Neural cell (in vitro differentiated cells): ENCODE results near the gene RARG. TPM values are rescaled to one million over a fixed set of nuclear protein-coding genes. Genes with fewer than 3 reads are reported as not detected.

ENCODE experiments used
- H2AFZ ChIP-seq: fragments of 200-600, 300-800 bp; sonication (generic), shearing (Covaris generic); 2 replicates; pipeline ENCODE4 v1.6.0; 2014; ENCODE audit warnings: low read depth, mild to moderate bottlenecking, antibody characterized with exemption, low read length, moderate library complexity
- H3F3A ChIP-seq: fragments of 200-600 bp; shearing (Covaris generic); 2 replicates; pipeline ENCODE4 v1.6.1; 2016; ENCODE audit warnings: mild to moderate bottlenecking, moderate library complexity, mixed read lengths, antibody characterized with exemption, low read length; ENCODE audit not compliant: insufficient read depth, poor library complexity, severe bottlenecking
- H3K27ac ChIP-seq: fragments of 200-600, 300-800 bp; sonication (generic), shearing (Covaris generic); 2 replicates; pipeline ENCODE4 v1.5.1; 2014; ENCODE audit warnings: mild to moderate bottlenecking, low read length, moderate library complexity
- H3K27me3 ChIP-seq: fragments of 300-800, 200-600 bp; sonication (generic), shearing (Covaris generic); 2 replicates; pipeline ENCODE4 v1.6.0; 2014; ENCODE audit warnings: mild to moderate bottlenecking, low read depth, low read length, moderate library complexity; ENCODE audit not compliant: insufficient read depth
- H3K36me3 ChIP-seq: fragments of 300-800, 200-600 bp; sonication (generic), shearing (Covaris generic); 2 replicates; pipeline ENCODE4 v1.5.1; 2014; ENCODE audit warnings: mild to moderate bottlenecking, antibody characterized with exemption, low read length, moderate library complexity; ENCODE audit not compliant: insufficient read depth
- H3K4me2 ChIP-seq: fragments of 300-800, 200-600 bp; sonication (generic), shearing (Covaris generic); 2 replicates; pipeline ENCODE4 v1.6.0; 2014; ENCODE audit warnings: mild to moderate bottlenecking, low read length
- H3K4me3 ChIP-seq: fragments of 300-800, 200-600 bp; sonication (generic), shearing (Covaris generic); 2 replicates; pipeline ENCODE4 v1.5.1; 2014; ENCODE audit warnings: mild to moderate bottlenecking, low read length, moderate library complexity
- H3K79me2 ChIP-seq: fragments of 200-600 bp; shearing (Covaris generic); replicated peaks from 2 replicates; pipeline ENCODE4 v1.6.0; 2014; ENCODE audit warnings: mild to moderate bottlenecking, low read length, moderate library complexity; ENCODE audit not compliant: insufficient read depth
- H3K9ac ChIP-seq: fragments of 300-800, 200-600 bp; sonication (generic), shearing (Covaris generic); 2 replicates; pipeline ENCODE4 v1.6.1; 2016; ENCODE audit warnings: mild to moderate bottlenecking, low read length, mixed read lengths
- H3K9me2 ChIP-seq: fragments of 200-600 bp; shearing (Covaris generic); 2 replicates; pipeline ENCODE4 v1.6.1; 2016; ENCODE audit warnings: mild to moderate bottlenecking, low read length, mixed read lengths; ENCODE audit not compliant: insufficient read depth
- H3K9me3 ChIP-seq: fragments of 200-600, 300-800 bp; sonication (generic), shearing (Covaris generic); 2 replicates; pipeline ENCODE4 v1.6.1; 2016; ENCODE audit warnings: mild to moderate bottlenecking, mixed run types, low read length, moderate library complexity, mixed read lengths
- H4K20me1 ChIP-seq: fragments of 200-600 bp; shearing (Covaris generic); 2 replicates; pipeline ENCODE4 v1.6.1; 2016; ENCODE audit warnings: mild to moderate bottlenecking, mixed run types; ENCODE audit not compliant: insufficient read depth
- EP300 ChIP-seq: fragments of 450-650 bp; conservative IDR thresholded peaks from 2 replicates; pipeline ENCODE4 v1.6.1; 2014; ENCODE audit warnings: antibody characterized with exemption, mild to moderate bottlenecking, moderate library complexity; ENCODE audit not compliant: poor library complexity, severe bottlenecking
- EZH2 ChIP-seq: fragments of 200-600, 300-800 bp; shearing (Covaris generic), sonication (generic); IDR thresholded peaks from 2 replicates; pipeline ENCODE4 v1.6.1; 2014; ENCODE audit warnings: antibody characterized with exemption, low read length, borderline replicate concordance, mild to moderate bottlenecking; ENCODE audit not compliant: insufficient read depth, poor library complexity, severe bottlenecking
- MXI1 ChIP-seq: fragments of 450-650 bp; conservative IDR thresholded peaks from 2 replicates; pipeline ENCODE4 v1.6.1; 2014; ENCODE audit warnings: antibody characterized with exemption, mild to moderate bottlenecking; ENCODE audit not compliant: poor library complexity, severe bottlenecking
- POLR2AphosphoS5 ChIP-seq: IDR thresholded peaks from 2 replicates; pipeline ENCODE4 v1.6.1; 2012
- RAD21 ChIP-seq: fragments of 450-650 bp; conservative IDR thresholded peaks from 2 replicates; pipeline ENCODE4 v1.6.1; 2014; ENCODE audit warnings: antibody characterized with exemption, mild to moderate bottlenecking, moderate library complexity
- SMC3 ChIP-seq: fragments of 450-650 bp; conservative IDR thresholded peaks from 2 replicates; pipeline ENCODE4 v1.6.1; 2014; ENCODE audit warnings: antibody characterized with exemption, mild to moderate bottlenecking, moderate library complexity; ENCODE audit not compliant: poor library complexity
- TAF1 ChIP-seq: IDR thresholded peaks from 2 replicates; pipeline ENCODE4 v1.6.1; 2012; ENCODE audit warnings: low read depth
- polyA plus RNA-seq: library from polyadenylated mRNA; depleted of rRNA; stranded (reverse); fragments of >200 nt; gene quantifications from 2 replicates; pipeline ENCODE4 v1.2.3, GENCODE V29; 2014
- TF ChIP-seq, protein P1 (sequence below): fragments of 450-650 bp; IDR thresholded peaks from 2 replicates; pipeline ENCODE4 v1.5.1; 2014; ENCODE audit warnings: antibody characterized with exemption, mild to moderate bottlenecking, moderate library complexity; ENCODE audit not compliant: poor library complexity, severe bottlenecking
- TF ChIP-seq, protein P2 (sequence below): IDR thresholded peaks from 2 replicates; pipeline ENCODE4 v1.6.1; 2012; ENCODE audit warnings: borderline replicate concordance

Gene RARG
- polyA plus RNA-seq, 1 donor from 2014 or later = 0.61 TPM

DNA sequence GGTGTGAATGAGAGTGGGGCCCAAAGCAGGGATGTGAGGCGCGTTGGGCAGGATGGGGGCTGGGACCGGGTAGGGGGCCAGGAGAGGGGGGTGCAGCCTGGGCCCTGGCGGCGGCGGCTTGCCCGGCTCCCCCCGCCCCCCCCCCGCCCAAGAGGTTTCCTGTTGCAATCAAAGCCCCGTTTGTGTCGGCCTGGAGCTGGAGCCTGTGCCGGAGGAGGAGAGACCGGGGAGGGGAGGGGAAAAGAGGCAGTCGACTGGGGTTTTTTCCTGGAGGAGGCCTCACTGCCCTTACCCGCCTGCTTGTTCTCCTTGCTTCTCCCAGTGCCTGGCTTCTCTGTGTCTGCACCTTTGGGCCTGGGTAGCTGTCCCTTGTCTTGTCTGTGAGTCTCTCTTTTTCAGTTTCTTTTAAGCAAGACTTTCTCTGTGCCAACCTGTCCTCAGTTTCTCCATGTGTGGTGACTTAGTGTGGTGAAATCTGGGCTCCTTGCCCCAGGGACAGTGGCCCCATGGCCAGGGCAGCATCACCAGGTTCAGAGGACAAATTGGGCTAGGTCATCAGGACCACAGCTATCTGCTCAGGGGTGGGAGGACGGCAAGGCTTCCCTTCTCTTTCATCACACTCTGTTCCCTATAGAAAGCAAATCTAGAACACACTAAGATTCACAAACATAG is 8.5 kb downstream of the RARG start:
- Histone ChIP-seq H4K20me1 (no peaks in the 10 kb centered on the region), H3F3A (no peaks in the 10 kb centered on the region), H3K27ac (no peak overlapping the region), H3K9me2 (no peaks in the 10 kb centered on the region), H3K9ac (no peak overlapping the region), H3K4me2 (no peak overlapping the region), H3K36me3 (no peaks in the 10 kb centered on the region), H3K9me3 (no peaks in the 10 kb centered on the region), H3K4me3 (no peak overlapping the region), H3K79me2 (no peaks in the 10 kb centered on the region), H2AFZ (no peak overlapping the region), H3K27me3 (peaks cover 28% of the 10 kb centered on the region)
- no peak for TF ChIP-seq EZH2
- TF ChIP-seq, protein P1, sequence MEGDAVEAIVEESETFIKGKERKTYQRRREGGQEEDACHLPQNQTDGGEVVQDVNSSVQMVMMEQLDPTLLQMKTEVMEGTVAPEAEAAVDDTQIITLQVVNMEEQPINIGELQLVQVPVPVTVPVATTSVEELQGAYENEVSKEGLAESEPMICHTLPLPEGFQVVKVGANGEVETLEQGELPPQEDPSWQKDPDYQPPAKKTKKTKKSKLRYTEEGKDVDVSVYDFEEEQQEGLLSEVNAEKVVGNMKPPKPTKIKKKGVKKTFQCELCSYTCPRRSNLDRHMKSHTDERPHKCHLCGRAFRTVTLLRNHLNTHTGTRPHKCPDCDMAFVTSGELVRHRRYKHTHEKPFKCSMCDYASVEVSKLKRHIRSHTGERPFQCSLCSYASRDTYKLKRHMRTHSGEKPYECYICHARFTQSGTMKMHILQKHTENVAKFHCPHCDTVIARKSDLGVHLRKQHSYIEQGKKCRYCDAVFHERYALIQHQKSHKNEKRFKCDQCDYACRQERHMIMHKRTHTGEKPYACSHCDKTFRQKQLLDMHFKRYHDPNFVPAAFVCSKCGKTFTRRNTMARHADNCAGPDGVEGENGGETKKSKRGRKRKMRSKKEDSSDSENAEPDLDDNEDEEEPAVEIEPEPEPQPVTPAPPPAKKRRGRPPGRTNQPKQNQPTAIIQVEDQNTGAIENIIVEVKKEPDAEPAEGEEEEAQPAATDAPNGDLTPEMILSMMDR = no peak
- no peak for TF ChIP-seq SMC3
- TF ChIP-seq, protein P2, sequence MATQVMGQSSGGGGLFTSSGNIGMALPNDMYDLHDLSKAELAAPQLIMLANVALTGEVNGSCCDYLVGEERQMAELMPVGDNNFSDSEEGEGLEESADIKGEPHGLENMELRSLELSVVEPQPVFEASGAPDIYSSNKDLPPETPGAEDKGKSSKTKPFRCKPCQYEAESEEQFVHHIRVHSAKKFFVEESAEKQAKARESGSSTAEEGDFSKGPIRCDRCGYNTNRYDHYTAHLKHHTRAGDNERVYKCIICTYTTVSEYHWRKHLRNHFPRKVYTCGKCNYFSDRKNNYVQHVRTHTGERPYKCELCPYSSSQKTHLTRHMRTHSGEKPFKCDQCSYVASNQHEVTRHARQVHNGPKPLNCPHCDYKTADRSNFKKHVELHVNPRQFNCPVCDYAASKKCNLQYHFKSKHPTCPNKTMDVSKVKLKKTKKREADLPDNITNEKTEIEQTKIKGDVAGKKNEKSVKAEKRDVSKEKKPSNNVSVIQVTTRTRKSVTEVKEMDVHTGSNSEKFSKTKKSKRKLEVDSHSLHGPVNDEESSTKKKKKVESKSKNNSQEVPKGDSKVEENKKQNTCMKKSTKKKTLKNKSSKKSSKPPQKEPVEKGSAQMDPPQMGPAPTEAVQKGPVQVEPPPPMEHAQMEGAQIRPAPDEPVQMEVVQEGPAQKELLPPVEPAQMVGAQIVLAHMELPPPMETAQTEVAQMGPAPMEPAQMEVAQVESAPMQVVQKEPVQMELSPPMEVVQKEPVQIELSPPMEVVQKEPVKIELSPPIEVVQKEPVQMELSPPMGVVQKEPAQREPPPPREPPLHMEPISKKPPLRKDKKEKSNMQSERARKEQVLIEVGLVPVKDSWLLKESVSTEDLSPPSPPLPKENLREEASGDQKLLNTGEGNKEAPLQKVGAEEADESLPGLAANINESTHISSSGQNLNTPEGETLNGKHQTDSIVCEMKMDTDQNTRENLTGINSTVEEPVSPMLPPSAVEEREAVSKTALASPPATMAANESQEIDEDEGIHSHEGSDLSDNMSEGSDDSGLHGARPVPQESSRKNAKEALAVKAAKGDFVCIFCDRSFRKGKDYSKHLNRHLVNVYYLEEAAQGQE = no peak
- TF ChIP-seq RAD21 = no peak
- no peak for TF ChIP-seq MXI1
- no peak for TF ChIP-seq POLR2AphosphoS5
- TF ChIP-seq EP300 = no peak
- TF ChIP-seq TAF1 = no peak

DNA sequence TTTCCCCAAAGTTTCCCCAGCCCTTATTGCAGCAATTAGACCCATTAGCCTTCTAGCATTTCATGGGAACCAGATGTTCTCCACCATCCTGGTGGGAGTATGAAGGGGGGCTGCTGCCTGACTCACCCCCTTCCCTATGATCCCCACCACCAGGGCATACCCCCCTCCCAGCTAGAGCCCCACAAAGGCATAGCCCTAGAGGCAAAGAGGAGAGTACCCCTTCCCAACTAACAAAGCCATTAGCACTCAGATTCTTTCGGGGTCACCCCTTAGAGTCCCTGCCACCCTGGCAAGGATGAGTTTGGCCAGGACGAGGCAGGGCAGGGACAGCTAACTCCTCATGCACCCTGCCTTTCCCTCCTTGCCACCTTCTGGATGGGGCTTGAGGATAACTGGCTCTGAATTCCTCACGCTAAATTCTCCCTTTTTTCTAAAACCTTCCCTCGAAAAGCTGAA is 9.2 kb downstream of the RARG start:
- H3F3A ChIP-seq = no peaks in the 10 kb centered on the region

More for the DNA sequence above, 9.2 kb downstream of the RARG start:
- Histone ChIP-seq H3K4me3 (no peak overlapping the region), H2AFZ (no peak overlapping the region), H3K36me3 (no peaks in the 10 kb centered on the region), H3K4me2 (no peak overlapping the region), H3K27ac (no peak overlapping the region), H3K9me2 (no peaks in the 10 kb centered on the region), H4K20me1 (no peaks in the 10 kb centered on the region), H3K9ac (no peak overlapping the region), H3K79me2 (no peaks in the 10 kb centered on the region), H3K9me3 (no peaks in the 10 kb centered on the region), H3K27me3 (peaks cover 35% of the 10 kb centered on the region)
- no peak for TF ChIP-seq SMC3
- no peak for TF ChIP-seq POLR2AphosphoS5
- TF ChIP-seq MXI1 = no peak
- TF ChIP-seq EP300 = no peak
- no peak for TF ChIP-seq EZH2
- TF ChIP-seq, protein P2 = no peak
- no peak for TF ChIP-seq TAF1
- TF ChIP-seq RAD21 = no peak
- TF ChIP-seq, protein P1 = no peak
